Activated CD4-positive, CD25-positive, alpha-beta regulatory T cell (primary cell): ENCODE data around the gene ATP5PF.
A peak's percentile ranks its signal among the peaks of the same experiment; 100 is the strongest.
"Not testable (repeated sequence)": the region's sequence is repeated elsewhere in the genome, so short reads cannot be mapped to it uniquely, and the experiment has no call there.

Experiments used
- DNase-seq, 4 experiments: peaks; one replicate each; lab custom pipeline; 2025; lab: John Stamatoyannopoulos, UW

Gene ATP5PF, protein sequence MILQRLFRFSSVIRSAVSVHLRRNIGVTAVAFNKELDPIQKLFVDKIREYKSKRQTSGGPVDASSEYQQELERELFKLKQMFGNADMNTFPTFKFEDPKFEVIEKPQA

DNA sequence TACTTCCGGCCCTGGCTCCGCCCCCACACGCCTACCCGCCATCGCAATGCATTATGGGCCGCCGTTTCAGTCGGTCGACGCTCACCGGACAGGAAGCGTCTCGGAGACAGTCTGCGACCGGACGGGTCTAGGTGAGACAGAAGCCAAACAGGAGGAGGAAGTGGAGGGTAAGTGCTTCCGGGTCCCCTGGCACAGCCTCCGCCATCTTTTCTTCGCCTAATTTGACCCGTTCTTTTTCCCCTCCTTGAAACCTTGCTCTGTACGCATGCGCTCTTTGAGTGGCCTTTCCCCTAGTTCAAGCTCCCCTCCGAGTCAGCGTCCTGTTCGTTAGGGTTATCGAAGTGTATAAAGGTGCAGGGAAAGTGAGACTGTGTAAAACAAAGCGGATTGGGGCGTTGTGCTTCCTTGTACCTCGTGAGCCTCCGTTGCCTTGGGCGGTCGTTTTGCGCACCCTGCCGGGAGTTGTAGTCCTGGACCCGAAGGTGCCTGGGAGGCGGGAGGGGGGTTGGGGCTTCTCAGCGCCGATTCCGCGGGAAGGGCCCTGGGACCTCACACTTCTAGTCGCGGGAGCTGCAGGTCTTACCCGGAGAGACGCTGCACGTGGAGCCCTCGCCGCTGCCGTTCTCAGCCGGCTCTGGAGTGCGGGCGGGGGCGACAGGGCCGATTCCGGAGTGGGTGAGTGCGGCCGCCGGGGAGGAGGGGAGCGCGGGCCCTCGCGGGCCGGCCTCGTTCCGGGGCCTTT is at the start of gene ATP5PF, which contains the start of gene GABPA:
ATP5PF (minus strand) TSS at position 1 of the 742 bp plus-strand sequence. CDS start 5,110 bp downstream, outside the sequence.
GABPA (plus strand) TSS at position 69 of the 742 bp plus-strand sequence. CDS start 6,627 bp downstream, outside the sequence.
- peak; percentile 94 to 98 (median 94) for DNase-seq

GRCh38 chr21:25778126-25778875 is 43.6 kb upstream of the ATP5PF start:
- DNase-seq = not testable (repeated sequence)

DNA sequence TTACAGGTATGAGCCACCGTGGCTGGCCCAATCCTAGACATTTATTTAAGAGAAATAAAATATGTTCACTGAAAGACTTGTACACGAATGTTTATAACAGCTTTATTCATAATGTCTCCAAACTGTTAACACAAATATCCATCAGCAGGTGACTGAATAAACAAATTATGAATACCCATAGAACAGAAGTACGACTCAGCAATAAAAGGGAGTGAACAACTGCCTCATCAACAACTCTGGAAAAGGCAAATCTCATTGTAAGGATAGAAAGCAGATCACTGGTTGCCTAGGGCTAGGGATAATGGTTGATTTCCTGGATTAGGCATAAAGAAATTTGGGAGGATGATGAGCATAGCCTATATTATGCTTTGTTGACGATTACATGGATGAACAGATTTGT is 41.7 kb upstream of the ATP5PF start:
- no peak for DNase-seq

GRCh38 chr21:25772686-25773085 is 38.0 kb upstream of the ATP5PF start:
- no peak for DNase-seq

- DNase-seq = no peak
Observed at GRCh38 chr21:25767921-25768320, 33.2 kb upstream of the ATP5PF start.

DNA sequence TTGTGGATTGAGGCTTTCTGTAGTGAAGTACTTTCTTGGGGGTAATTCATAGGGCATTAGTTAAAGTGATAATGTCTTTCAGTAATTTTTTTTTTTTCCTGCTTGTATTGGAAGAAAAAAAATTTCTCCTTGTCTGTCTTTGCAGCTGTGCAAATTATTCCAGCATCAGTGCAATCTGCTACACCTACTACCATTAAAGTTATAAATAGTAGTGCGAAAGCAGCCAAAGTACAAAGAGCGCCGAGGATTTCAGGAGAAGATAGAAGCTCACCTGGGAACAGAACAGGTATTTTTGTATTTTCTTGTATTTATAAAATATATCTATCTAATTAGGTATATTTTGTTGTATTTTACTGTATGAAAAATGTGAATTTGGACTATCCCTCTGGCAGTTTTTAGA is 29.4 kb upstream of the ATP5PF start:
- no peak for DNase-seq

- DNase-seq = no peak
Observed at GRCh38 chr21:25760677-25761076, 26.0 kb upstream of the ATP5PF start.

DNA sequence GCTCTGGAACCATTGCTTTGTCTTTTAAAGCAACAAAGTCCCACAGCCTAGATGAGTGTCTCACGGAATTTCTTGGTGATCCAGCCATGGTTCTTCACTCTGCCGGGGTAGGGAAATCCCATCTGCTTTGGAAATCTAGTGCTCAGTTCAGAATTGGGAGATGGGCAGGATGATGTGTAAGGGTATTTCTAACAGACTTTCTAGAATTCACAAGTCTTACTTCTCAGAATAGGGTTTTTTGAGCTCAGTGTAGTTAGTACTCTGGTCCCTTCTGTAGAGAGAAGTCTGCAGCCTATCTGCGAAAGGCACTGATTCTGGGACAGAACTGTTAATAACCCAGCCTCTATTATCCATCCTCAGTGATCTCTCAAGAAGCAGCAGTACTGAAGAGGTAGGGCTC is 25.4 kb upstream of the ATP5PF start:
- DNase-seq = no peak

GRCh38 chr21:25759573-25759972 is 24.9 kb upstream of the ATP5PF start:
- DNase-seq = no peak

GRCh38 chr21:25757531-25757930 is 22.8 kb upstream of the ATP5PF start:
- DNase-seq = no peak

- DNase-seq = no peak
Observed at GRCh38 chr21:25756190-25756932, 21.7 kb upstream of the ATP5PF start.

GRCh38 chr21:25752416-25752815 is 17.7 kb upstream of the ATP5PF start:
- DNase-seq = no peak

DNA sequence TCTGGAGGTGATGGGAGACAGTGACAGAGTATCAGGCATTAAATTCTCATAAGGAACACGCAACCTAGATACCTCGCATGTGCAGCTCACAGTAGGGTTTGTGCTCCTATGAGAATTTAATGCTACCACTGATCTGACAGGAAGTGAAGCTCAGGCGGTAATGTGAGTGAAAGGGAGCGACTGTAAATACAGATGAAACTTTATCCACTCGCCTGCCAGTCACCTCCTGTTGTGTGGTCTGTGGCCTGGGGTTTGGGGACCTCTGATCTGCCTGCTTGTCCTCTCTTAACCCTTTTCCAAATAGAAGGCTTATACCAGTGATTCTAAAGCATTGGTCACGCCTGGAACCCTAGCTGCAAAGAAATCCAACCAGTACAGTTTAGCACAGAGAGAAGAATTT is 15.4 kb upstream of the ATP5PF start:
- DNase-seq = no peak

GRCh38 chr21:25744854-25745253 is 10.2 kb upstream of the ATP5PF start:
- no peak for DNase-seq

- no peak for DNase-seq
Observed at GRCh38 chr21:25742900-25743299, 8.2 kb upstream of the ATP5PF start.

DNA sequence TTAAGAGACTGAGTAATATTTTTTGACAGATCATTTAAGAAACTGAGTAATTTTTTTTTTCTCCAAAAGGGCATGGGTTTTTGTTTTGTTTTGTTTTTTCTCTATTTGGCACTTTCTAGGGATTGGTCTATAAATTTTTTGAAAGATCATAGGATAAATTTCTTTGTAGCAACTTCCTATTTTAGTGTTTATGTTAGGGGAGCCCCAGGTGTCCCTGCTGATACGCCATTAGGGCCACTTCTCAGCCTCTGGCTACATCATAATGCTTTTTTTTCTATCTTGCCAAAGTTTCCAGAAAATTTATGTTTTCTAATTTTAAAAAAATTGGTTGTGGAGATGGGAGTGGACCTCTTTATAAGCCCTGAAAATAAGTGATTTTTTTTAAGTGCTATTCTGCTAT is 2.7 kb upstream of the ATP5PF start:
- DNase-seq = no peak

DNA sequence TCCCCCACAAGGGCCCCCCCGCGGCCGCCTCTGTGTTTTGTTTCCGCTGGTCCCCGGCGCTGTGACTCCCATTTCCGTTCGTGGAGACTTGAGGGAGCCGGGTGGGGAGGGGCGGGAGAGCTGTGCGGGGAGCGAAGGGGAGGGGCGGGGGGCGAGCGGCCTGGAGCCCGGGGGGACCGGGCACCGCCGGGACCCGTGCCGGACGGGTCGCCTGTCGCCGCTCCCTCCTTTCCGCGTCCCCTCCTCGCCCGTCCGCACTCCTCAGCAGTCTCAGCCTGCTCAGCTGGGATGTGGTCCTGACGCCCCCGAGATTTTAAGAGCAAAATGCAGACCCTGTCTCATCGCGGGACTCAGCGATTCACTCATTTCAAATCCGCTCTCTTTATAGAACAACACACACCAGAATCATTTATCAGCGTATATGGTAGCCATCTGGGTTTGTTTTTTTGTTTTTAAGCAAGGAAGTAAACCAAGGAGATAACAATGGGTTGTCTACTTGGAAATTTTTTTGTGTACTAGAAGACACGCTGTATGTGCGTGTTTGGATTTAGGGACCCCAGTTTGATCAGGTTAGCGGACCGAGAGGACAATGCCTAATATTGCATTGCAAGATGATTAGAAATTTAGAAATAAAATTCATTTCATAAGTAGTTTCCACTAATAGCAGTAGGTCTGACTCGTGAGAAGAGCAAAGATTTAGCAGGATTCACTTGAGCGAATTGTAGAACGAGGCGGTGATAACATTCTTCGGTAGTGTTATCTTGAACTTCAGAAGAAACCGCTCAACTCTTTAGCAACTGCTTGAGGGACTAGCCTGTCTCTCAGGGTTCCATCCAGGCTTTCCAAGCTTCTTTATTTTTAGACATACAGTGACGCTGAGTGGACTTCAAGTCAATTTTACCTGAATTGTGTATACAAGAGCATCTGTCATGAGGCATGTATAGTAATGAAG is 1.2 kb upstream of the ATP5PF start:
- peak in 3 of 4 experiments; percentile 67 to 71 (median 68) for DNase-seq

- no peak for DNase-seq
Observed at GRCh38 chr21:25734654-25734903, 125 bp downstream of the ATP5PF start.

DNA sequence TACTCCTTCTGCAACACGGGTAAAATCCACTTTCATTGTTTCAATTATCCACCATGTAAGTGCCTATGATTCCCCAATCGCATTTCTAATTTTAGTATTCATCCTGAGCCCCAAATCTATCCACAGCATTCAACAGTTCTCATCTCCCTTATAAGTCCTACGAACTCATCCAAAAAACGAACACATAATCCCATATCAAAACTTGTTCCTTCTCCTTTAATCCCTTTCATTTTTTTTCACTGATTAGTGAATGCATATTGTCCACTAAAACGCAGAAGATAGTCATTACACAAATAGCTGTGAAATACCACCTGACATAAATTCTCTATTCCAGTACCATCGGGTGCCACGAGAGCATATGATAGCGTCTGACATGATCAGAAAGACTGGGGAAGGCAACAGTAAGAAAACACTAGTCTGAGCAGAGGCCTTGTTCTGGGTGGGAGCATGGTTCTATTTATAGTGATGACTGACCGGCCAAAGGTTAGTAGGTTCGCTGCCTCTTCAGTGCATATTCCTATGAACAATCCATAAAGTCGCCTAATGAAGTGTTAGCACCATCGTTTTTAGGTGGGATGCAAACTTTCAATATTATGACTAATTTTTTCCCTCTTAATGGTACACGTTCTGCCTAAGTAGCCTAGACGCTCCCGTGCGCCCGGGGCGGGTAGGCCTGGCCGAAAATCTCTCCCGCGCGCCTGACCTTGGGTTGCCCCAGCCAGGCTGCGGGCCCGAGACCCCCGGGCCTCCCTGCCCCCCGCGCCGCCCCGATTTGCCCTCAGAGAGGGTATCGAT is 648 bp downstream of the ATP5PF start:
- peak in 2 of 4 experiments; percentile 25 to 32 for DNase-seq

- DNase-seq = no peak
Observed at GRCh38 chr21:25732091-25732760, 2.5 kb downstream of the ATP5PF start.
